Stimulated activated CD4-positive, alpha-beta T cell treated with anti-CD3 and anti-CD28 coated beads, Interleukin-12 subunit alpha, Interleukin-12 subunit beta, amount 100 ng/mL, for 4 hours (primary cell): Measurements from ENCODE around the gene TMPRSS13.

Experiments
- DNase-seq: peaks from one replicate; pipeline ENCODE4 v3.0.0-alpha.2; 2020

TMPRSS13 gene

GRCh38 chr11:117884994-117885393, 44.2 kb downstream of the TMPRSS13 start:
- DNase-seq: no peak

GRCh38 chr11:117883063-117883462, 46.1 kb downstream of the TMPRSS13 start:
- no peak for DNase-seq

GRCh38 chr11:117882311-117882905, 46.8 kb downstream of the TMPRSS13 start:
- DNase-seq: no peak

- no peak for DNase-seq
Observed at GRCh38 chr11:117881217-117881616, 48.0 kb downstream of the TMPRSS13 start.

GRCh38 chr11:117879516-117880480, 49.4 kb downstream of the TMPRSS13 start:
- DNase-seq: no peak

GRCh38 chr11:117878939-117879475, 50.2 kb downstream of the TMPRSS13 start:
- DNase-seq: no peak

GRCh38 chr11:117878314-117878938, 50.8 kb downstream of the TMPRSS13 start:
- no peak for DNase-seq

GRCh38 chr11:117877120-117877784, 52.0 kb downstream of the TMPRSS13 start:
- no peak for DNase-seq

- DNase-seq: no peak
Observed at GRCh38 chr11:117876341-117877119, 52.7 kb downstream of the TMPRSS13 start, which contains the start of gene FXYD6. Gene FXYD6 (minus strand): TSS chr11:117876658. CDS start chr11:117842776, 33,882 bp downstream.

- no peak for DNase-seq
Observed at GRCh38 chr11:117876059-117876340, 53.2 kb downstream of the TMPRSS13 start.

- DNase-seq: no peak
Observed at GRCh38 chr11:117875382-117876058, 53.7 kb downstream of the TMPRSS13 start.

- no peak for DNase-seq
Observed at GRCh38 chr11:117874910-117875381, 54.3 kb downstream of the TMPRSS13 start.

GRCh38 chr11:117874253-117874909, 54.8 kb downstream of the TMPRSS13 start:
- DNase-seq: no peak

- DNase-seq: no peak
Observed at GRCh38 chr11:117873828-117874125, 55.4 kb downstream of the TMPRSS13 start.

GRCh38 chr11:117872975-117873827, 56.0 kb downstream of the TMPRSS13 start:
- DNase-seq: no peak

- DNase-seq: no peak
Observed at GRCh38 chr11:117872420-117872961, 56.7 kb downstream of the TMPRSS13 start.

GRCh38 chr11:117871784-117872183, 57.4 kb downstream of the TMPRSS13 start:
- DNase-seq: no peak

- DNase-seq: no peak
Observed at GRCh38 chr11:117871160-117871559, 58.0 kb downstream of the TMPRSS13 start.

- DNase-seq: no peak
Observed at GRCh38 chr11:117870103-117870952, 58.9 kb downstream of the TMPRSS13 start.
